Mucosa of stomach (tissue), 1 donor: ENCODE measurements around the gene NELFCD.

Experiments
- H3K27me3 ChIP-seq: one replicate; pipeline ENCODE4 v1.7.0; 2013; ENCODE audit warnings: mild to moderate bottlenecking, low read length; ENCODE audit not compliant: control insufficient read depth, insufficient read depth
- H3K36me3 ChIP-seq: one replicate; pipeline ENCODE4 v1.7.0; 2013; ENCODE audit warnings: low read length; ENCODE audit not compliant: control insufficient read depth, insufficient read depth
- H3K4me1 ChIP-seq: one replicate; pipeline ENCODE4 v1.7.0; 2013; ENCODE audit warnings: mild to moderate bottlenecking, low read length; ENCODE audit not compliant: control insufficient read depth, insufficient read depth
- H3K4me3 ChIP-seq: one replicate; pipeline ENCODE4 v1.7.0; 2013; ENCODE audit warnings: low read length
- H3K9ac ChIP-seq: one replicate; pipeline ENCODE4 v1.7.0; 2013; ENCODE audit warnings: mild to moderate bottlenecking, low read length, moderate library complexity
- H3K9me3 ChIP-seq: one replicate; pipeline ENCODE4 v1.7.0; 2013; ENCODE audit warnings: mild to moderate bottlenecking, low read length, moderate library complexity; ENCODE audit not compliant: control insufficient read depth
- donor health status: Pancreatic carcinoma.

NELFCD gene

GRCh38 chr20:59016795-59017492 is 35.9 kb downstream of the NELFCD start:
- Histone ChIP-seq H3K4me3 (no peak overlapping the region), H3K9ac (no peak overlapping the region), H3K9me3 (no peaks in the 10 kb centered on the region), H3K36me3 (no peaks in the 10 kb centered on the region), H3K27me3 (no peaks in the 10 kb centered on the region), H3K4me1 (no peaks in the 10 kb centered on the region)

- no peaks in the 10 kb centered on the region for H3K27me3 ChIP-seq
- no peak overlapping the region for H3K9ac ChIP-seq
- H3K4me3 ChIP-seq = no peak overlapping the region
- no peaks in the 10 kb centered on the region for H3K36me3 ChIP-seq
- no peaks in the 10 kb centered on the region for H3K4me1 ChIP-seq
- H3K9me3 ChIP-seq = no peaks in the 10 kb centered on the region
Measured at GRCh38 chr20:59017493-59018231, 36.6 kb downstream of the NELFCD start.

DNA sequence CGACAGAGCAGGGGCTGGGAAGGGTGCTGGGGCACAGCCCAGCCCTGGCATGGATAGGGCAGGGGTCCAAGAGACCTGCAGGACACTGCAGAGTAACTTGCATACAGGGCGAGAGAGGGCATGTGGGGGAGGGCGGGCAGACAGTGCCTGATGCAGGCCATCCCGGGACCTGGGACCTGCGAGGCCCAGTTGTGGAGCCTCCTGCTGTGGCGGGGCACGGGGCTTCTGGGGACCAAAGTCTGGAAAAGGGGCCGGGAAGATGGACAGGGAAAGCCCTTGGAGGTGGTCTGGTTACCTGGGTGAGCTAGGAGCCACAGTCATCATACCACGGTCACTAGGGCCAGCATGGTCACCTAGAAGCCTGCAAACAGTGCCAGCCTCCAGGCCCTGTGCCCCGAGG is 37.8 kb downstream of the NELFCD start:
- no peaks in the 10 kb centered on the region for H3K9me3 ChIP-seq
- no peak overlapping the region for H3K4me3 ChIP-seq
- H3K4me1 ChIP-seq = no peaks in the 10 kb centered on the region
- no peak overlapping the region for H3K9ac ChIP-seq
- H3K27me3 ChIP-seq = no peaks in the 10 kb centered on the region
- H3K36me3 ChIP-seq = no peaks in the 10 kb centered on the region

DNA sequence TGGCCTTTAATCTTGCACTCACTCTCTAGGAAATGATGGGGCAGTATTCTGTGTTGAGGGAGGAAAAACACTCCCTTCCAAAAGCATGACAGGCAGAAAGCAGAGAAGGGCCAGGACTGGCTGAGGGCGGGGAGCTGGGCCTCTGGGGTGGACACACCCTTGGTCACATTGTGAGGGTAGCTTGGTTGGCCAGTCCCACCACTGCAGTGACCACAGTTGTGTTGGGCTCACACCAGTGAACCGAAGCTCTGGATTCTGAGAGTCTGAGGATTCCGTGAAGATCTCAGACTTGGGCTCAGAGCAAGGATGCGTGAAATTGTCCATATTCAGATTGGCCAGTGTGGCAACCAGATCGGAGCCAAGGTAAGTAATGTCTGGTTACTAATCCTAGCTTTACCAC is 38.2 kb downstream of the NELFCD start, which contains the start of gene TUBB1:
TUBB1 (plus strand) TSS at position 213 of the 400 bp plus-strand sequence; CDS start at position 307, 94 bp downstream.
- no peak within 1 kb of the TSS for H3K4me3 ChIP-seq
- no peaks in the 10 kb centered on the region for H3K9me3 ChIP-seq
- no peaks in the 10 kb centered on the region for H3K36me3 ChIP-seq
- H3K9ac ChIP-seq = no peak within 1 kb of the TSS
- no peaks in the 10 kb centered on the region for H3K4me1 ChIP-seq
- H3K27me3 ChIP-seq = no peaks in the 10 kb centered on the region

DNA sequence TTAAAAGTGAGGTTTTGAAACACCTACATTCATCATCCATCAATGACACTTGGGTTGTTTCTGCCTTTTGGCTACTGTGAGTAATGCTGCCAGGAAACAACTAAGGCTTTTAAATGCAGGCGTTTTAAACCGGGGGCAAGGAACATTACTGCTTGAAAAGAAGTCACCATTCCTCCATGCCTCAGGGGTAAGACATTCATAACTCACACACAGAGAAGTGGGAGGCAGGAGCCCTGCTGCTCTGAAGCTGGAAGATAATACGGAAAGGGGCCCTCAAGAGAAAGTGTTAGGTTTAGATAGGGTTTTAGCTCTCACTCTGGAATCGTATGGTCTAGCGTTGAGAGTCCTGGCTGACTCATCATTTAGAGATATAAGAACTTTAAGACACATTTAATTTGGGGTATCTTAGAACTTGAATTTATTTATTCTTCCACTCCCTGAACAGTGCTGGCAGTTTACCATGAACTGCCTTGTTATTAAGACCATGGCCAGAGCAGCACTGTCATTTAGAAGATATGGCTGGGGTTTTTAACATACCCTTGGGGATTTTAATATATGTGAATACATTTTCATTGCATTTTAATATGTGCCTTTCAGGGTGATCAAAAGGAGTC is 40.0 kb downstream of the NELFCD start:
- H3K36me3 ChIP-seq = no peaks in the 10 kb centered on the region
- H3K27me3 ChIP-seq = no peaks in the 10 kb centered on the region
- H3K9me3 ChIP-seq = no peaks in the 10 kb centered on the region
- H3K9ac ChIP-seq = no peak overlapping the region
- H3K4me3 ChIP-seq = no peak overlapping the region
- H3K4me1 ChIP-seq = no peaks in the 10 kb centered on the region

GRCh38 chr20:59022754-59023153 is 41.7 kb downstream of the NELFCD start:
- H3K4me1 ChIP-seq = no peaks in the 10 kb centered on the region
- H3K4me3 ChIP-seq = no peak overlapping the region
- H3K36me3 ChIP-seq = no peaks in the 10 kb centered on the region
- H3K9me3 ChIP-seq = no peaks in the 10 kb centered on the region
- no peak overlapping the region for H3K9ac ChIP-seq
- H3K27me3 ChIP-seq = no peaks in the 10 kb centered on the region

DNA sequence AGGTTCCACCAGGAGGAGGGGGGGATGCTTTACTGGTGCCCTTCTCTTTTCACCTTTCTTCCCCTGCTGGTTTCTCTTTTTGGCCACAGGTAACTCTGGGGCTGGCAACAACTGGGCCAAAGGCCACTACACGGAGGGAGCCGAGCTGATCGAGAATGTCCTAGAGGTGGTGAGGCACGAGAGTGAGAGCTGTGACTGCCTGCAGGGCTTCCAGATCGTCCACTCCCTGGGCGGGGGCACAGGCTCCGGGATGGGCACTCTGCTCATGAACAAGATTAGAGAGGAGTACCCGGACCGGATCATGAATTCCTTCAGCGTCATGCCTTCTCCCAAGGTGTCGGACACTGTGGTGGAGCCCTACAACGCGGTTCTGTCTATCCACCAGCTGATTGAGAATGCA is 42.6 kb downstream of the NELFCD start:
- Histone ChIP-seq H3K36me3 (no peaks in the 10 kb centered on the region), H3K4me3 (no peak overlapping the region), H3K9me3 (no peaks in the 10 kb centered on the region), H3K9ac (no peak overlapping the region), H3K4me1 (no peaks in the 10 kb centered on the region), H3K27me3 (no peaks in the 10 kb centered on the region)

DNA sequence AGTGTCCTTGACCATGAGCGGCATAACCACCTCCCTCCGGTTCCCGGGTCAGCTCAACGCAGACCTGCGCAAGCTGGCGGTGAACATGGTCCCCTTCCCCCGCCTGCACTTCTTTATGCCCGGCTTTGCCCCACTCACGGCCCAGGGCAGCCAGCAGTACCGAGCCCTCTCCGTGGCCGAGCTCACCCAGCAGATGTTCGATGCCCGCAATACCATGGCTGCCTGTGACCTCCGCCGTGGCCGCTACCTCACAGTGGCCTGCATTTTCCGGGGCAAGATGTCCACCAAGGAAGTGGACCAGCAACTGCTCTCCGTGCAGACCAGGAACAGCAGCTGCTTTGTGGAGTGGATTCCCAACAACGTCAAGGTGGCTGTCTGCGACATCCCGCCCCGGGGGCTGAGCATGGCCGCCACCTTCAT is 43.1 kb downstream of the NELFCD start:
- H3K27me3 ChIP-seq = no peaks in the 10 kb centered on the region
- no peak overlapping the region for H3K9ac ChIP-seq
- H3K4me3 ChIP-seq = no peak overlapping the region
- no peaks in the 10 kb centered on the region for H3K9me3 ChIP-seq
- H3K4me1 ChIP-seq = peaks cover 3% of the 10 kb centered on the region
- H3K36me3 ChIP-seq = no peaks in the 10 kb centered on the region

- Histone ChIP-seq H3K36me3 (no peaks in the 10 kb centered on the region), H3K4me3 (no peak overlapping the region), H3K4me1 (peaks cover 10% of the 10 kb centered on the region), H3K27me3 (no peaks in the 10 kb centered on the region), H3K9ac (no peak overlapping the region), H3K9me3 (no peaks in the 10 kb centered on the region)
Measured at GRCh38 chr20:59025086-59025485, 44.0 kb downstream of the NELFCD start.

DNA sequence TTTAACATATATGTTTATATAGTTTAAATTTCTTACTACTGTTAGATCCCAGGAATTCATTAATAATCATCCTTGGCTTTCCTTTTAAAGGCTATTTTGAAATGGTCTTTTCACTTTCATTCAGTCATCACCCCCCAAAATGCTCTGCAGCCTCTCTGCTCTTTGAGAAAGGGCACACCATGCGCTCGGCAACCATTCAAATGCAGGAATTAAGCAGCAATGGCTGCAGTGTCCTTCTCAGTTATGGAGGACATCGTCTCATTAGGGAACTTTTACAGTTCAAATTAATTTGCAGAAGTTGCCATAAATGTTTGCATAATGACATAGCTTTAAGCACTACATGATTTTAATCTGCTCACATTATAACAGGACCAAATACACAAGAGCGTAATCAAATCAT is 44.5 kb downstream of the NELFCD start:
- Histone ChIP-seq H3K4me3 (no peak overlapping the region), H3K9me3 (no peaks in the 10 kb centered on the region), H3K9ac (no peak overlapping the region), H3K4me1 (peaks cover 10% of the 10 kb centered on the region), H3K36me3 (no peaks in the 10 kb centered on the region), H3K27me3 (no peaks in the 10 kb centered on the region)

GRCh38 chr20:59026904-59027740 is 46.1 kb downstream of the NELFCD start:
- peaks cover 20% of the 10 kb centered on the region for H3K4me1 ChIP-seq
- no peak overlapping the region for H3K9ac ChIP-seq
- no peaks in the 10 kb centered on the region for H3K27me3 ChIP-seq
- no peak overlapping the region for H3K4me3 ChIP-seq
- no peaks in the 10 kb centered on the region for H3K36me3 ChIP-seq
- H3K9me3 ChIP-seq = no peaks in the 10 kb centered on the region
